Measurements from ENCODE around the gene MAPK8IP3. TPM values are rescaled to one million over a fixed set of nuclear protein-coding genes. Genes with fewer than 3 reads are reported as not detected.

The MAPK8IP3 gene
- polyA plus RNA-seq, 3 donors: 1.1 to 185 (median 2.1) TPM

DNA sequence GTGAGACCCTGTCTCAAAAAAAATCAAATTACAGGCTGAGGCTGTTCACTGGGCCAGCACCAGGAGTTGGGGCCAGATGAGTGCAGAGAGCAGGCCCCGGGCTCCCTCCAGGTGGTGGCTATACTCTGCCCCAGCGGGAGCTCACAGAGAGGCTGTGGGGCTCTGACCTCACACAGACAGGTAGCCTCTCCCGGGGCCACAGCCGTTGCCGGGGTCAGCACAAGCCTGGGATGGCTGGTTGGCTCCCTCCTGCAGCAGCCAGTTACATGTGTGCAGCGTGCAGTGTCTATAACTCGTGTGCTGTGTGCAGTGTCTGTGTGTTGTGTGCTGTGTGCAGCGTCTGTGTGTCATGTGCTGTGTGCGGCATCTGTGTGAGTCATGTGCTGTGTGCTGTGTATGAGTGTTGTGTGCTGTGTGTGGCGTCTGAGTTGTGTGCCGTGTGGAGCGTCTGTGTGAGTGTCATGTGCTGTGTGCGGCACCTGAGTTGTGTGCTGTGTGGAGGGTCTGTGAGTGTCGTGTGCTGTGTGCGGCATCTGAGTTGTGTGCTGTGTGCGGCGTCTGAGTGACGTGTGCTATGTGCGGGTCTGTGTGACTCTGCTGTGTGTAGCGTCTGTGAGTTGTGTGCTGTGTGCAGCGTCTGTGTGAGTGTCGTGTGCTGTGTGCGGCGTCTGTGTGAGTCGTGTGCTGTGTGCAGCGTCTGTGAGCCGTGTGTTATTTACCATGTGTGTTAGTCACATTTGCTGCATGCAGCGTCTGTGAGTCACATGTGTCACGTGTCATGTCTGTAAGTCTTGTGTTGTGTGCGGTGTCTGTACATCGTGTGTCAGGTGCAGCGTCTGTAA lies 20.9 kb downstream of the MAPK8IP3 start:
- TF ChIP-seq, protein P1, sequence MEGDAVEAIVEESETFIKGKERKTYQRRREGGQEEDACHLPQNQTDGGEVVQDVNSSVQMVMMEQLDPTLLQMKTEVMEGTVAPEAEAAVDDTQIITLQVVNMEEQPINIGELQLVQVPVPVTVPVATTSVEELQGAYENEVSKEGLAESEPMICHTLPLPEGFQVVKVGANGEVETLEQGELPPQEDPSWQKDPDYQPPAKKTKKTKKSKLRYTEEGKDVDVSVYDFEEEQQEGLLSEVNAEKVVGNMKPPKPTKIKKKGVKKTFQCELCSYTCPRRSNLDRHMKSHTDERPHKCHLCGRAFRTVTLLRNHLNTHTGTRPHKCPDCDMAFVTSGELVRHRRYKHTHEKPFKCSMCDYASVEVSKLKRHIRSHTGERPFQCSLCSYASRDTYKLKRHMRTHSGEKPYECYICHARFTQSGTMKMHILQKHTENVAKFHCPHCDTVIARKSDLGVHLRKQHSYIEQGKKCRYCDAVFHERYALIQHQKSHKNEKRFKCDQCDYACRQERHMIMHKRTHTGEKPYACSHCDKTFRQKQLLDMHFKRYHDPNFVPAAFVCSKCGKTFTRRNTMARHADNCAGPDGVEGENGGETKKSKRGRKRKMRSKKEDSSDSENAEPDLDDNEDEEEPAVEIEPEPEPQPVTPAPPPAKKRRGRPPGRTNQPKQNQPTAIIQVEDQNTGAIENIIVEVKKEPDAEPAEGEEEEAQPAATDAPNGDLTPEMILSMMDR (IDR thresholded peaks at IDR 0.05): no peak
- H3K9me3 Mint-ChIP-seq: peaks cover 0 to 2% (median 0%) of the 10 kb centered on the region in 7 donors
- intact Hi-C loops (cut with micrococcal nuclease): loop anchor here in 1 of 2 donors (5.0 kb wide), 1 partner anchor 50 kb away; the partner anchor contains the start of gene JPT2
- H3K36me3 Mint-ChIP-seq: peaks cover 44 to 59% of the 10 kb centered on the region in 2 donors
- Histone ChIP-seq H3K4me1 (ENCODE audit: control insufficient read depth in 1 of 2, insufficient read depth in 2 of 2, low read length in 2 of 2) (peaks cover 30 to 34% of the 10 kb centered on the region in 2 donors), H3K27ac (ENCODE audit: low read depth in 1 of 2, low read length in 2 of 2) (no peak overlapping the region), H2AFZ (ENCODE audit: insufficient read depth, low read depth, low read length, poor library complexity, severe bottlenecking) (no peak overlapping the region), H4K20me1 (ENCODE audit: insufficient read depth, low read length) (peaks cover 57% of the 10 kb centered on the region), H3K4me3 (replicated peaks in 1 of 3; ENCODE audit: low read depth in 2 of 3, low read length in 3 of 3) (no peak overlapping the region), H3K4me2 (replicated peaks; ENCODE audit: extremely low read depth, low read length, poor library complexity, severe bottlenecking) (no peak overlapping the region), H3K27me3 (ENCODE audit: control insufficient read depth in 2 of 2, insufficient read depth in 2 of 2, low read length in 2 of 2) (no peaks in the 10 kb centered on the region), H3K9ac (ENCODE audit: insufficient read depth, low read length, poor library complexity, severe bottlenecking) (no peak overlapping the region), H3K9me3 (replicated peaks in 1 of 2; ENCODE audit: control insufficient read depth in 1 of 2, insufficient read depth in 1 of 2, low read length in 2 of 2) (no peaks in the 10 kb centered on the region), H3K36me3 (replicated peaks in 1 of 2; ENCODE audit: control insufficient read depth in 1 of 2, insufficient read depth in 2 of 2, low read length in 2 of 2) (peaks cover 51 to 53% of the 10 kb centered on the region in 2 donors), H3K79me2 (ENCODE audit: insufficient read depth, low read length) (peaks cover 39% of the 10 kb centered on the region)
- peaks cover 31% of the 10 kb centered on the region for H3K4me1 Mint-ChIP-seq
- H3K4me3 Mint-ChIP-seq: no peak overlapping the region
- peak overlapping the region in 2 of 7 donors; percentile 4 to 47 for H3K27ac Mint-ChIP-seq
- 96% methylated on average over 27 of the region's 32 CpGs for WGBS (ENCODE audit: insufficient coverage)
- DNase-seq: no peak
- H3K27me3 Mint-ChIP-seq (ENCODE audit: low read depth in 3 of 3): peaks cover 0 to 4% (median 0%) of the 10 kb centered on the region in 3 donors

DNA sequence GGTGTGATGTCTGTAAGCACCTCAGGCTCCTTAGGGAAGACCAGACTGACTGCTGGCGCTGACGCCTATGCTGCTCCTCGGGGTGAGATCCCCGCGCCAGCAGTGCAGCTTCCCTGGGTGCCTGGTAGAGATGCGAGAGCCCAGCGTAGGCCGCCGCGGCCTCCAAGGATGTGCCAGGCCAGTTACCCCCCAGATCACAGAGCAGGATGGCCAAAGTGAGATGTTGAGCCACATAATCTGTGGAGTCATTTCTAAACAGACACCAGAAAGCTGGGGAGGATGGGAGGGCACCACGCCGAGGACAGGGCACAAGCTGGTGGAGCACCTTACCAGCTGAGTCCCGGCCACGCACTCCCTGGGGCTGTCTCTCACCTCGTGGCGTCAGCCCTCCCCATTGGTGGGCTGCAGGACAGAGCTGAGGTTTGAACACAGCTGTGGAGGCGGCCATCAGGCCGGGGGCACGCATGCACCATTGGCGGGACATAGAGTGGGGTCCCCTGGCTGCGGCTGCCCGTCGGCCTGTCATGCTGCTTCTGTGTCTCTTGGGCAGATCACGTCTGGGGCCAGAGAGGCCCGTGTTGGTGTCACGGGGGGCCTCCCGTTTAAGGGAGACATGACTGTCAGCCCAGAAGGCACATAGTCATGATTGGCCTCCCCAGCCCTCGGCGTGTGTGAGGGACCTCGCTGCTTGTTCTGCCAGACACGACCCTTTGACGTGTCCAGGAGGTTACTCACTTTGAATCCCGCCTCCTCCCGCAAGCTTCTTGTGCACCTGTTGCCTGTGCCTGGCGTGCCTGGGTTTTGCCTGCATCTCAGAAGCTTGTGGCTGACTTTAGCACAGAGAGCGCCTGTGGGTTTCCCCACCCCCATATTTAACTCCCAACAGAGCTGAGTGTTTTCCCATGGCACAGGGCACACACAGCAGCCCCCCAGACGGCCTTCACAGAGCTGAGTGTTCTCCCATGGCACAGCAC lies 21.9 kb downstream of the MAPK8IP3 start:
- Mint-ChIP-seq H3K4me3 (no peak overlapping the region), H3K27ac (no peak overlapping the region), H3K9me3 (peaks cover 0 to 2% (median 0%) of the 10 kb centered on the region in 7 donors), H3K36me3 (peaks cover 53 to 70% of the 10 kb centered on the region in 2 donors), H3K4me1 (peaks cover 25% of the 10 kb centered on the region), H3K27me3 (ENCODE audit: low read depth in 3 of 3) (peaks cover 0 to 4% (median 0%) of the 10 kb centered on the region in 3 donors)
- no peak overlapping the region for H3K9ac ChIP-seq (ENCODE audit: insufficient read depth, low read length, poor library complexity, severe bottlenecking)
- H3K4me3 ChIP-seq (replicated peaks in 1 of 3; ENCODE audit: low read depth in 2 of 3, low read length in 3 of 3): no peak overlapping the region
- H3K4me1 ChIP-seq (ENCODE audit: control insufficient read depth in 1 of 2, insufficient read depth in 2 of 2, low read length in 2 of 2): peaks cover 23 to 28% of the 10 kb centered on the region in 2 donors
- DNase-seq: no peak
- no peaks in the 10 kb centered on the region for H3K27me3 ChIP-seq (ENCODE audit: control insufficient read depth in 2 of 2, insufficient read depth in 2 of 2, low read length in 2 of 2)
- H3K36me3 ChIP-seq (replicated peaks in 1 of 2; ENCODE audit: control insufficient read depth in 1 of 2, insufficient read depth in 2 of 2, low read length in 2 of 2): peaks cover 60 to 63% of the 10 kb centered on the region in 2 donors
- peaks cover 66% of the 10 kb centered on the region for H4K20me1 ChIP-seq (ENCODE audit: insufficient read depth, low read length)
- WGBS (ENCODE audit: insufficient coverage): 98% methylated on average over 37 of the region's 37 CpGs
- intact Hi-C loops (cut with micrococcal nuclease): loop anchor here in 1 of 2 donors (5.0 kb wide), 1 partner anchor 51 kb away; the partner anchor contains the start of gene JPT2
- TF ChIP-seq, protein P1 (IDR thresholded peaks at IDR 0.05): no peak
- H3K4me2 ChIP-seq (replicated peaks; ENCODE audit: extremely low read depth, low read length, poor library complexity, severe bottlenecking): no peak overlapping the region
- no peak overlapping the region for H3K27ac ChIP-seq (ENCODE audit: low read depth in 1 of 2, low read length in 2 of 2)
- no peak overlapping the region for H2AFZ ChIP-seq (ENCODE audit: insufficient read depth, low read depth, low read length, poor library complexity, severe bottlenecking)
- H3K79me2 ChIP-seq (ENCODE audit: insufficient read depth, low read length): peaks cover 38% of the 10 kb centered on the region
- H3K9me3 ChIP-seq (replicated peaks in 1 of 2; ENCODE audit: control insufficient read depth in 1 of 2, insufficient read depth in 1 of 2, low read length in 2 of 2): no peaks in the 10 kb centered on the region
